Activated T-helper 2 cell treated with anti-CD3 and anti-CD28 coated beads, Interferon-gamma antibody, Interleukin-2, Interleukin-4, amounts not matched to agents 10 μg/mL and 5 μg/mL and 100 μg/mL, durations not matched to agents 14 hours and 24 hours and 36 hours (primary cell): Measurements from ENCODE around the gene RIPOR3. TPM values are rescaled to one million over a fixed set of nuclear protein-coding genes. Genes with fewer than 3 reads are reported as not detected.
"Not testable (repeated sequence)": the region's sequence is repeated elsewhere in the genome, so short reads cannot be mapped to it uniquely, and the experiment has no call there.

Experiments used
- DNase-seq: peaks from one replicate; pipeline ENCODE4 v3.0.0; 2021; ENCODE audit warnings: low spot score
- H3K27ac Mint-ChIP-seq: one replicate; pipeline ENCODE4 v1.8.0; 2021; ENCODE audit warnings: mixed read lengths
- H3K27me3 Mint-ChIP-seq: one replicate; pipeline ENCODE4 v1.8.0; 2021; ENCODE audit warnings: low read depth, mixed read lengths
- H3K36me3 Mint-ChIP-seq: one replicate; pipeline ENCODE4 v1.8.0; 2021; ENCODE audit warnings: low read depth, mixed read lengths
- H3K4me1 Mint-ChIP-seq: one replicate; pipeline ENCODE4 v1.8.0; 2021; ENCODE audit warnings: low read depth, mixed read lengths
- H3K4me3 Mint-ChIP-seq: one replicate; pipeline ENCODE4 v1.8.0; 2021; ENCODE audit warnings: low read depth, mild to moderate bottlenecking, moderate library complexity, mixed read lengths
- H3K9me3 Mint-ChIP-seq: one replicate; pipeline ENCODE4 v1.8.0; 2021; ENCODE audit warnings: mixed read lengths
- intact Hi-C: fragments of 100-400 bp; cut with micrococcal nuclease; formaldehyde crosslinking; loops from one replicate; pipeline ENCODE4 v1.15.1; 2023
- total RNA-seq: library from RNA; stranded (reverse); gene quantifications from 2 replicates; pipeline ENCODE4 v1.2.3, GENCODE V29; 2022

RIPOR3 gene
- total RNA-seq, 1 donor from 2014 or later: not detected

DNA sequence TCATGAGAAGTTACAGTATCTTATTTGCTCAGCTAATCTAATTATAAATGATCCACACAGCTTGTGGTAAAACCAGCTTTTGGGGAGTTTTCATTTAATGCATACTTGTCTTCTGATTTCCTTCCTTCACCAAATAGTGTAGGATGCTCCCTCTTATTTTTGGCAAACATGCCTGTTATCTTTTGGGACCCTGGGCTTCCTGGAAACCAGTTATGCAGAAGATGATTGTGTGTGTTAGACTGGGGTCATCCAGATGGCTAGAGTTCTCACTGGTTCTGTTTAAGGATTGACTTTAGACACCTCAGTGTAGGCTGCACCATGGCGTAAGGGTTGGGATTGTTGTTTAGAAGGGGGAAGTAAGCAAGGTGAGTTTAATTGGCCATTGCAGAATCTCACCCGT is 119.9 kb downstream of the RIPOR3 start:
- Mint-ChIP-seq H3K27ac (no peak overlapping the region), H3K9me3 (no peaks in the 10 kb centered on the region), H3K4me1 (peaks cover 66% of the 10 kb centered on the region), H3K36me3 (peaks cover 82% of the 10 kb centered on the region), H3K27me3 (no peaks in the 10 kb centered on the region), H3K4me3 (no peak overlapping the region)
- intact Hi-C loops: loop anchor here (5.0 kb wide), 1 partner anchor 379 kb away; the partner anchor contains the start of gene CEBPB
- no peak for DNase-seq

- Mint-ChIP-seq H3K4me3 (peak overlapping the region; percentile 34), H3K4me1 (peaks cover 59% of the 10 kb centered on the region), H3K27me3 (no peaks in the 10 kb centered on the region), H3K36me3 (peaks cover 84% of the 10 kb centered on the region), H3K9me3 (no peaks in the 10 kb centered on the region), H3K27ac (peak overlapping the region; percentile 85)
- intact Hi-C loops: loop anchor here (1.0 to 5.0 kb wide), 4 partner anchors 9 to 378 kb away; partner anchors contain the start of genes CEBPB and PTPN1
- peak; percentile 40 for DNase-seq
These were observed 121.2 kb downstream of the RIPOR3 start for GRCh38 chr20:50569864-50570836.

DNA sequence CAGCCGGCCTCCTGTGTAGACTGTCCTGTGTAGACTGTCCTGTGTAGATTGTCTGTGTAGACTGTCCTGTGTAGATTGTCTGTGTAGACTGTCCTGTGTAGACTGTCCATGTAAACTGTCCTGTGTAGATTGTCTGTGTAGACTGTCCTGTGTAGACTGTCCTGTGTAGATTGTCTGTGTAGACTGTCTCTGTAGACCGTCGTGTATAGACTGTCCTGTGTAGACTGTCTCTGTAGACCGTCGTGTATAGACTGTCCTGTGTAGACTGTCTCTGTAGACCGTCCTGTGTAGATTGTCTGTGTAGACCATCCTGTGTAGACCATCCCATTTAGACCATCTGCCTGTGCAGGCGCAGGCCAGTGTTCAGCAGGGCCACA is 121.9 kb downstream of the RIPOR3 start:
- H3K4me3 Mint-ChIP-seq, intact Hi-C loops, H3K27me3 Mint-ChIP-seq, DNase-seq, H3K9me3 Mint-ChIP-seq: not testable (repeated sequence)
- Mint-ChIP-seq H3K27ac (peak overlapping the region; percentile 85), H3K4me1 (peaks cover 65% of the 10 kb centered on the region), H3K36me3 (peaks cover 84% of the 10 kb centered on the region)

DNA sequence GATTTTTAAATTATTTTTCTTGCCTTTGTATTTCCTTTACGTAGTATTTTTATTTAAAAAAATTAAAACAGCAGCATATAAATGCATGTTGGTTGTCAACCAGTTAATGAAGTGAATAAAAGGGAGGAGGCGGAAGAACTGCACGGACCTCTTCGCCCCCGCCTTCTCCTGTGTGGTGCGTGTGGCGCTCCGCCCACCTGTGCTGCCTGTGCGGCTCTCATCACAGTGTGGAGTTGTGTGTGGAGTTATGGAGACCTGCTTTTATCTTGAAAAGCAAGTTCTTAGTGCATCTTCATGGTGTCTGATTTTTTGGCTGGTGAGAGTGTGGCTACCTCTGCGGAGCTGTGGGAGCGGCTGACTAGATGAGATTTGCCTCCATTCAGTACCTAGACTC is 122.8 kb downstream of the RIPOR3 start:
- peaks cover 74% of the 10 kb centered on the region for H3K4me1 Mint-ChIP-seq
- H3K9me3 Mint-ChIP-seq: no peaks in the 10 kb centered on the region
- H3K36me3 Mint-ChIP-seq: peaks cover 84% of the 10 kb centered on the region
- no peak for DNase-seq
- H3K4me3 Mint-ChIP-seq: no peak overlapping the region
- intact Hi-C loops: no loop called here
- H3K27me3 Mint-ChIP-seq: no peaks in the 10 kb centered on the region
- H3K27ac Mint-ChIP-seq: peak overlapping the region; percentile 39

GRCh38 chr20:50567860-50568548 is 123.3 kb downstream of the RIPOR3 start:
- intact Hi-C loops: no loop called here
- no peaks in the 10 kb centered on the region for H3K27me3 Mint-ChIP-seq
- no peak for DNase-seq
- H3K4me1 Mint-ChIP-seq: peaks cover 74% of the 10 kb centered on the region
- H3K36me3 Mint-ChIP-seq: peaks cover 84% of the 10 kb centered on the region
- peak overlapping the region; percentile 34 for H3K27ac Mint-ChIP-seq
- no peak overlapping the region for H3K4me3 Mint-ChIP-seq
- H3K9me3 Mint-ChIP-seq: no peaks in the 10 kb centered on the region

GRCh38 chr20:50565871-50566270 is 125.5 kb downstream of the RIPOR3 start:
- DNase-seq: no peak
- no peak overlapping the region for H3K27ac Mint-ChIP-seq
- H3K36me3 Mint-ChIP-seq: peaks cover 91% of the 10 kb centered on the region
- no peaks in the 10 kb centered on the region for H3K9me3 Mint-ChIP-seq
- intact Hi-C loops: no loop called here
- no peak overlapping the region for H3K4me3 Mint-ChIP-seq
- no peaks in the 10 kb centered on the region for H3K27me3 Mint-ChIP-seq
- H3K4me1 Mint-ChIP-seq: peaks cover 81% of the 10 kb centered on the region

DNA sequence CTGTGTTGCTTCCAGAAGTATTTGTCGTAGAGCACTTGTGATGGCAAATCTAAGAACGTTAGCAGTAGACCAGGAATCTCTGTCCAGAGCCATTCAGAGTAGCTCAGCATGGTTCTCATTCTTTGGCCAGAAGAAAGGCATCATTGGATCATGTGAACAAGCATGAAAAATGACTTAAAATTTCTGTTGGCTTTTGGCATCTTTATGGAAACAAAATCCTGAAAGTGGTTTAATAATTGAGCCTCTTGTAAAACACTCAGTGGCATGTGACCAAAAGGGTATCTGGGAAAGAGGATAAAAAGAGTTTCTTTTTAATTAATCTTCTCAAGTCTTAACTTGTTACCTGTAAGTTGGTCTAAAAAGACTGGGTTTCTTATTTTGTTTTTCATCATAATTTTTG is 126.0 kb downstream of the RIPOR3 start:
- no peak for DNase-seq
- intact Hi-C loops: no loop called here
- Mint-ChIP-seq H3K4me3 (no peak overlapping the region), H3K27me3 (no peaks in the 10 kb centered on the region), H3K27ac (no peak overlapping the region), H3K9me3 (no peaks in the 10 kb centered on the region), H3K36me3 (peaks cover 87% of the 10 kb centered on the region), H3K4me1 (peaks cover 77% of the 10 kb centered on the region)

GRCh38 chr20:50563133-50563944 is 128.0 kb downstream of the RIPOR3 start:
- Mint-ChIP-seq H3K4me1 (peaks cover 74% of the 10 kb centered on the region), H3K27ac (peak overlapping the region; percentile 88), H3K4me3 (peak overlapping the region; percentile 34), H3K27me3 (no peaks in the 10 kb centered on the region), H3K36me3 (peaks cover 80% of the 10 kb centered on the region), H3K9me3 (no peaks in the 10 kb centered on the region)
- intact Hi-C loops: loop anchor here (5.0 kb wide), 2 partner anchors 226 to 451 kb away; partner anchors contain the start of gene UBE2V1
- no peak for DNase-seq

- Mint-ChIP-seq H3K4me3 (no peak overlapping the region), H3K9me3 (no peaks in the 10 kb centered on the region), H3K4me1 (peaks cover 64% of the 10 kb centered on the region), H3K27me3 (no peaks in the 10 kb centered on the region), H3K36me3 (peaks cover 79% of the 10 kb centered on the region), H3K27ac (peak overlapping the region; percentile 98)
- intact Hi-C loops: loop anchor here (5.0 kb wide), 2 partner anchors 225 to 450 kb away; partner anchors contain the start of gene UBE2V1
- DNase-seq: no peak
These were observed 129.1 kb downstream of the RIPOR3 start for GRCh38 chr20:50562262-50562701.

DNA sequence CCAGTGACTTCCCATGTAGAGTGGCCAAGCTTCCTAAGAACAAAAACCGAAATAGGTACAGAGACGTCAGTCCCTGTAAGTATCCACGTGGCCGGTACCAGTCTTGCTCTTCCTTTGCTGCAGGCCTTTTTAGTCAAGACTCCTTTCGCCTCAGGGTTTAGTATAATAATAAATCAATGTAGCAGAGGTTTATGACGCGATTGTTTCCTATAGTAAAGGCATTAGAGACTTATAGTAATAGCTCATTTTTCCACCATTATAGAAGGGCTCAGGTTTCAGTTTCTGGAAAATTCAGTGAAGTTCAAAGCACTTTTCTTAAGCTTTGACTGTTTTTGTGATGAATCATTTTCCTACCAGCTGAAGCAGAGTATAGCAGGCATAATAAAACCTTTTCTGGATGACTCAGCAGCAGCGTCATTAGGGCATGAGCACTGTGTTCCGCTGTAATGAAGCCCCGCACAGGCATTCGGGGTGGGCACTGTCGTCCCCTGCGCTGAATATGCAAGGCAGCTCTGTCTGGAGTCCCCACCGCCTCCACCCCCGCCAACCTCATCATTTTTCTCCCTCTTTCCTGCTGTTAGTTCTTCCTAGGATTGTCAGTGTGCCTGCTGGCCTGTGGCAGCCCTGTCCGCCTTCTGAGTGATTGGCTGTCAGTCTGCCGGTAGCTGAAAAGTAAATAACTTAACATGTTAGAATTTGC is 129.8 kb downstream of the RIPOR3 start:
- H3K27ac Mint-ChIP-seq: peak overlapping the region; percentile 98
- peak overlapping the region; percentile 81 for H3K4me3 Mint-ChIP-seq
- peak; percentile 27 for DNase-seq
- H3K27me3 Mint-ChIP-seq: no peaks in the 10 kb centered on the region
- intact Hi-C loops: loop anchor here (1.0 to 5.0 kb wide), 8 partner anchors 9 to 449 kb away; partner anchors contain the start of genes PTPN1 and UBE2V1
- H3K9me3 Mint-ChIP-seq: no peaks in the 10 kb centered on the region
- peaks cover 60% of the 10 kb centered on the region for H3K4me1 Mint-ChIP-seq
- peaks cover 75% of the 10 kb centered on the region for H3K36me3 Mint-ChIP-seq

DNA sequence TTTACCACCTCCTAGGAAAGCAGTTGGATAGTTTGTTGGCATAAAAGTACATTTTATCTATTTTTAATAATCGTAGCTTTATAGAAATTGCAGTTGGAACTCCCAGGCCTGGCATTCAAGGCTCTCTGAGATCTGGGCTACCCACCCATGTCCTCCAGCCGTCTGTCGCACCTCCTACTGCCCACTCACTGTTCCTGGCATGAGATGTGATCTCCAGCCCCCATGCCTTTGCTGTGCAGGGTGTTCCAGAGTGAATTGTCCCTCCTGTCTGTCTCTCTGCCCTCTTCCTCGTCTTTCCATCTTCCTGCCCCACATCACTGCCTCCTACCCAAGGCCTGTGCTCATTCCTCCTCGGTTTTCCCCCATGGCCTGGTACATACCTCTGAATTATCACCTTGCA is 130.5 kb downstream of the RIPOR3 start:
- H3K36me3 Mint-ChIP-seq: peaks cover 74% of the 10 kb centered on the region
- intact Hi-C loops: loop anchor here (1.0 to 5.0 kb wide), 8 partner anchors 9 to 449 kb away; partner anchors contain the start of genes PTPN1 and UBE2V1

More for the DNA sequence above, 130.5 kb downstream of the RIPOR3 start:
- peak overlapping the region; percentile 81 for H3K4me3 Mint-ChIP-seq
- peak overlapping the region; percentile 98 for H3K27ac Mint-ChIP-seq
- peaks cover 62% of the 10 kb centered on the region for H3K4me1 Mint-ChIP-seq
- H3K9me3 Mint-ChIP-seq: no peaks in the 10 kb centered on the region
- no peaks in the 10 kb centered on the region for H3K27me3 Mint-ChIP-seq
- DNase-seq: no peak
